Loucy (cell line): ENCODE measurements around the gene MET.

Experiments used
- H2AFZ ChIP-seq: fragments of 200-600 bp; sonication (generic); 2 replicates; pipeline ENCODE4 v1.6.0; 2016; ENCODE audit warnings: antibody characterized with exemption, mild to moderate bottlenecking, low read length, moderate library complexity
- H3F3A ChIP-seq: fragments of 200-600 bp; 2 replicates; pipeline ENCODE4 v1.6.0; 2016; ENCODE audit warnings: antibody characterized with exemption, low read depth, mild to moderate bottlenecking
- H3K27me3 ChIP-seq: fragments of 200-600 bp; sonication (generic); 2 replicates; pipeline ENCODE4 v1.6.1; 2014; ENCODE audit warnings: low read length, mild to moderate bottlenecking; ENCODE audit not compliant: insufficient read depth, poor library complexity, severe bottlenecking
- H3K36me3 ChIP-seq: fragments of 200-600 bp; sonication (generic); 2 replicates; pipeline ENCODE4 v1.6.1; 2016; ENCODE audit warnings: low read length; ENCODE audit not compliant: insufficient read depth
- H3K4me1 ChIP-seq: fragments of 200-600 bp; sonication (generic); 2 replicates; pipeline ENCODE4 v1.5.1; 2014; ENCODE audit warnings: low read length, mild to moderate bottlenecking; ENCODE audit not compliant: insufficient read depth, poor library complexity, severe bottlenecking
- H3K4me2 ChIP-seq: fragments of 200-600 bp; sonication (generic); 2 replicates; pipeline ENCODE4 v1.6.0; 2014; ENCODE audit warnings: antibody characterized with exemption, low read length, low read depth, mild to moderate bottlenecking; ENCODE audit not compliant: poor library complexity, severe bottlenecking
- H3K4me3 ChIP-seq: fragments of 200-600 bp; sonication (generic); 2 replicates; pipeline ENCODE4 v1.5.1; 2014; ENCODE audit warnings: low read length, mild to moderate bottlenecking, mixed read lengths; ENCODE audit not compliant: poor library complexity, severe bottlenecking
- H3K79me2 ChIP-seq: fragments of 200-600 bp; sonication (generic); 2 replicates; pipeline ENCODE4 v1.6.1; 2014; ENCODE audit warnings: low read length; ENCODE audit not compliant: insufficient read depth
- H3K9ac ChIP-seq: fragments of 200-600 bp; sonication (generic); 2 replicates; pipeline ENCODE4 v1.6.0; 2014; ENCODE audit warnings: mild to moderate bottlenecking, low read depth, low read length, moderate library complexity; ENCODE audit not compliant: poor library complexity, severe bottlenecking
- H3K9me2 ChIP-seq: fragments of 200-600 bp; sonication (generic); replicated peaks from 2 replicates; pipeline ENCODE4 v1.6.1; 2016; ENCODE audit warnings: low read depth, low read length, mixed read lengths
- H3K9me3 ChIP-seq: fragments of 200-600 bp; sonication (generic); 2 replicates; pipeline ENCODE4 v1.6.1; 2014; ENCODE audit warnings: mild to moderate bottlenecking, antibody characterized with exemption, low read length, low read depth; ENCODE audit not compliant: insufficient read depth
- H4K20me1 ChIP-seq: fragments of 200-600 bp; sonication (generic); 2 replicates; pipeline ENCODE4 v1.6.0; 2014; ENCODE audit warnings: antibody characterized with exemption, low read length, mild to moderate bottlenecking; ENCODE audit not compliant: insufficient read depth, poor library complexity, severe bottlenecking
- CTCF ChIP-seq: fragments of 200-600 bp; sonication (generic); conservative IDR thresholded peaks from 2 replicates; pipeline ENCODE4 v1.5.1; 2014; ENCODE audit warnings: mild to moderate bottlenecking, antibody characterized with exemption, low read length
- EZH2phosphoT487 ChIP-seq: fragments of 200-600 bp; IDR thresholded peaks from 2 replicates; pipeline ENCODE4 v1.6.1; 2018; ENCODE audit warnings: antibody characterized with exemption, mild to moderate bottlenecking, moderate library complexity, borderline replicate concordance

MET gene

GRCh38 chr7:116708861-116709260 is 36.9 kb downstream of the MET start:
- TF ChIP-seq CTCF (no peak), EZH2phosphoT487 (no peak)
- no peaks in the 10 kb centered on the region for H3K27me3 ChIP-seq
- no peak overlapping the region for H3K9ac ChIP-seq
- no peaks in the 10 kb centered on the region for H4K20me1 ChIP-seq
- H3K79me2 ChIP-seq: no peaks in the 10 kb centered on the region
- H3K4me1 ChIP-seq: no peaks in the 10 kb centered on the region
- H3K4me2 ChIP-seq: no peak overlapping the region
- no peaks in the 10 kb centered on the region for H3K9me2 ChIP-seq
- H3K36me3 ChIP-seq: no peaks in the 10 kb centered on the region
- no peak overlapping the region for H2AFZ ChIP-seq
- no peak overlapping the region for H3K4me3 ChIP-seq
- no peaks in the 10 kb centered on the region for H3K9me3 ChIP-seq
- H3F3A ChIP-seq: no peaks in the 10 kb centered on the region

- Histone ChIP-seq H3K4me3 (no peak overlapping the region), H3K9ac (no peak overlapping the region), H3K36me3 (no peaks in the 10 kb centered on the region), H3K79me2 (no peaks in the 10 kb centered on the region), H3K4me2 (no peak overlapping the region), H3K27me3 (no peaks in the 10 kb centered on the region), H3K4me1 (no peaks in the 10 kb centered on the region), H4K20me1 (no peaks in the 10 kb centered on the region), H3K9me3 (no peaks in the 10 kb centered on the region), H3K9me2 (no peaks in the 10 kb centered on the region), H2AFZ (no peak overlapping the region), H3F3A (no peaks in the 10 kb centered on the region)
- TF ChIP-seq EZH2phosphoT487: no peak
- no peak for TF ChIP-seq CTCF
Measured at GRCh38 chr7:116709336-116709735, 37.3 kb downstream of the MET start.

- Histone ChIP-seq H3K9me3 (no peaks in the 10 kb centered on the region), H2AFZ (no peak overlapping the region), H3K36me3 (no peaks in the 10 kb centered on the region), H3K4me3 (no peak overlapping the region), H3K9me2 (no peaks in the 10 kb centered on the region), H3K79me2 (no peaks in the 10 kb centered on the region), H3F3A (no peaks in the 10 kb centered on the region), H4K20me1 (no peaks in the 10 kb centered on the region), H3K4me1 (no peaks in the 10 kb centered on the region), H3K27me3 (no peaks in the 10 kb centered on the region), H3K4me2 (no peak overlapping the region), H3K9ac (no peak overlapping the region)
- TF ChIP-seq CTCF (no peak), EZH2phosphoT487 (no peak)
Measured at GRCh38 chr7:116710764-116711452, 38.9 kb downstream of the MET start.
